Activated T-cell treated with anti-CD3 and anti-CD28 coated beads for 24 hours (primary cell): Measurements from ENCODE around the gene WLS.
"Not testable (repeated sequence)": the region's sequence is repeated elsewhere in the genome, so short reads cannot be mapped to it uniquely, and the experiment has no call there.

Experiments used
- DNase-seq: peaks from one replicate; pipeline ENCODE4 v3.0.0-alpha.2; 2020; ENCODE audit warnings: low read depth

Gene WLS

DNA sequence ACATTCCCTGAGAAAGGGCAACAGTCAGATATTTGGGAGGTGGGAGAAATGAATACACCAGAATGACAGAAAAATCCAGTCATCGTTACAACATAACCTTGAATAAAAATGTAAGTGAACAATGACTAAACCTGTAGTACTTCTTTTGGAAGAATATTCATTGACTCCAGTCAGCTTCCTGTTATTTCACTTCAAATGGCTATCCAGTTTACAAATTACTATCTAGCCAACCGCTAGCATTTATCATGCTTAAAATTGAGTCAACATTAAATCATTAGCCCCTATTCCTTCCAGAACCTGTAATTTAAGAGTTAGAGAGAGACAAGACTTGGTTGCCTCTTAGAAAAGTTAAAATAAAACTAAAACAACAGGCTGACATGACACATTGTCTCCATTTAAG is 33.6 kb downstream of the WLS start:
- DNase-seq: no peak

GRCh38 chr1:68197891-68198290 is 34.4 kb downstream of the WLS start:
- no peak for DNase-seq

GRCh38 chr1:68197461-68197860 is 34.9 kb downstream of the WLS start:
- no peak for DNase-seq

DNA sequence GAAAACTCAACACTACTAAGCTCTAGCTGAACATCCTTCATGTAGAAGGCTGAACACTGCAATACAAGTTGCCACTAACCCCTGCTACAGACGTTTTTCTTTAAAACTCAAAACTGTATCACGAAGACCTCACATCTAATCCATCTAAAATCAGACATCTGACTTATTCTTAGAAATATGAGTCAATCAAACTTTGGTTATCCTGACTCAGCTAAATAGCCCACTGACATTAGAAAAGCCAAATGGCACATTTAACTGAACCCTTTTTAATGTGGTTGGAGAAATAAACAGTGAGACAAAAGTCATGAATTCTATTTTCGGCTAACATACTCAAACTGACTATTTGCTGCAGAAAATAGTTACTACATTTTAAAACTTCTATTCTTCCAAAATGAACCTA is 35.6 kb downstream of the WLS start:
- DNase-seq: no peak

- no peak for DNase-seq
Measured at GRCh38 chr1:68191717-68192116, 40.6 kb downstream of the WLS start.

GRCh38 chr1:68188644-68189340 is 43.5 kb downstream of the WLS start:
- DNase-seq: no peak

- DNase-seq: no peak
Measured at GRCh38 chr1:68188060-68188538, 44.2 kb downstream of the WLS start.

GRCh38 chr1:68185743-68186142 is 46.6 kb downstream of the WLS start:
- DNase-seq: no peak

- DNase-seq: no peak
Measured at GRCh38 chr1:68183895-68184294, 48.4 kb downstream of the WLS start.

- DNase-seq: no peak
Measured at GRCh38 chr1:68181165-68181556, 51.2 kb downstream of the WLS start.

DNA sequence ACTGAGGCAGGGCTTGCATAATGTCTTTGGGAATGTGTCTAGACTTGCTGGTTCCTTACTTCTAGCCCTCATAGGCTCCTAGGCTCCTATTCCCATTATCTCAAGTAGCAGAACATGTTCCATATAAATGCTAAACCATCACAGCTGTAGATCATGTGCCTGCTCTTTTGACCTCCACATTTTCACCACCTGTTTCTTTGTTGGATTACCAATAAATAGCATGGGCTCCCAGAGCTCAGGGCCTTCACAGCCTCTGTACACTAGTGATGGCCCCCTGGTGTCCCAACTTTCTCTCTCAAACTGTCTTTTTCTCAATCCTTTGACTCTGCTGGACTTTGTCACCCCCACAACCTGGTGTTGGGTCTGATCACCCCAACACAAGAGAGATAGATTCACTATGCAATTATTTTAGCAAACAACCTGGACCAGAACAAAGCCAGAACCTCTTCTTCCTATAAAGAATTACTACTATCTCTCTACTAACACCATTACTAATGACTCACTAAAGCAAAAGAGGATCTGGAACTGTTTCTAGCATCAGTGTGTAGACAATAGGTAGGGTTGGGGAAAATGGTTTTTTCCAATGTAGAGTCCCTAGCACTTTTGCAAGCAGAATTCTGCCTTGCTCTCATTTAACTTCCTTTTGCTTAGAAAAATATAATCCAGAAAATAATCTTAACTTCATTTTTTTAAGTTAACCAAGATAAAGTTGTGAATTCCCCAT is 51.7 kb downstream of the WLS start:
- DNase-seq: no peak

DNA sequence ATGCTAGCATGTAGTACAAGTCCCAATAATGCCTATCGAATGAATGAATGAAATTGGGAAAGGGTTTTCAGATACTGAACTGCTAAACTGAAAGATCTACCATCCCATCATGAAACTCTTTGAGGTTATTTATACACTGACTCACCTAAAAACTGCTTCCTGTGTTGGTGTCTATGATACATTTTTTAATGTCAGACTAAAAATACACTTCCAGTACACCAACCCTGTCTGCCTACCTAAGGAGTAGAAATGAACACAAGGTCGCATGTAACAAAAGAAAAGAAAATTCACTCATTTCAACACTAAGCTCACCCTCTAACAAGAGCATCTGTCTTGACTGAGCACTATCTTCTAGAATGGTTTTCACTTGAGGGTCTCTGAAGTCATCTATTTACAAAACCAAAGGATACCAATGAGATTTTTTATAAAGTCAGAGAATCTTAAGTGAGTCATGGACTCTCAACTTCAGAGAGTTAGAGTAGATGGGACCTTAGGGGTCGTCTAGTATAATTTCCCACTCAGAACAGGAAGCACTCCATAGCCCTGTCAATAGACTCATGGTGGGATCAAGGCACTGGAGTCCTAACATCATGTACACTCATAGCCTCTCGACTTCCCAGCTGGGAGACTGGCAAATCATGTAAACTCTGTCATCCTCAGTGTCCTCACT is 53.4 kb downstream of the WLS start:
- no peak for DNase-seq

DNA sequence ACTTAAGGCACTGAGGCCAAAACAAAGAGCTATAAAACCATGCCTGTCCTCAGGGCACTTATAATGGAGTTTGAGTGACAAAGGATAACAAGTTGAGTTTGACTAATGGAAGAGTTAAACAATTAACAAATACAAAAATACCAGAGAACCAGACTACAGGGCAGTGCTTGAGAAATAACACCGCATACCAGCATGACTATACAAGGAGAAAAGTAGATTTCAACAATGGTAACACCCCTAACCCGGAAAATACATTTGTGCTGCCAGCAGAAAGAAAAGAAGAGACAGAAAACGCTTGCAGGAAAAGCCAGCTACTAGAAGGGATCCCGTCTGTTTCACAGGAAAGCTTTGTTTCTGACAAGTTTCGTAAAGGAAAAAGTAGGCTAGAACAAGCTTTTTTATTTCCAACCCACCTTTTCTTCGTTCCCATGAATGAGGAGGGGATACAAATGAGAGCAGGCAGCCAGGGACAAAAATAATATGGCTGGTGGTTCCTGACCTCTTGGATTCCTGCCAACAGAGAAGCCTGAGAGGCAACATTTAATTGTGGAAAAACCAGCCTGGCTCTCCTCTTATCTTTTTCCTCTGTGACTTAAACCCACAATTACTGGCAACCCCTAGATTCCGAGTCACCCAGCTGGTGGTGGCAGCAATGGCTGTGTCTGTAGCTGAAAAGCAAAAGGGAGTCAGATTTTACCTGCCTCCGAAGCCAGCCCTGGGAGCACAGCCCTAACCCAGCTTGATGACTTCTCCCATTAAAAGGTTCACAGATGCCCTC is 56.5 kb downstream of the WLS start:
- no peak for DNase-seq

- DNase-seq: no peak
Measured at GRCh38 chr1:68174738-68175113, 57.6 kb downstream of the WLS start.

DNA sequence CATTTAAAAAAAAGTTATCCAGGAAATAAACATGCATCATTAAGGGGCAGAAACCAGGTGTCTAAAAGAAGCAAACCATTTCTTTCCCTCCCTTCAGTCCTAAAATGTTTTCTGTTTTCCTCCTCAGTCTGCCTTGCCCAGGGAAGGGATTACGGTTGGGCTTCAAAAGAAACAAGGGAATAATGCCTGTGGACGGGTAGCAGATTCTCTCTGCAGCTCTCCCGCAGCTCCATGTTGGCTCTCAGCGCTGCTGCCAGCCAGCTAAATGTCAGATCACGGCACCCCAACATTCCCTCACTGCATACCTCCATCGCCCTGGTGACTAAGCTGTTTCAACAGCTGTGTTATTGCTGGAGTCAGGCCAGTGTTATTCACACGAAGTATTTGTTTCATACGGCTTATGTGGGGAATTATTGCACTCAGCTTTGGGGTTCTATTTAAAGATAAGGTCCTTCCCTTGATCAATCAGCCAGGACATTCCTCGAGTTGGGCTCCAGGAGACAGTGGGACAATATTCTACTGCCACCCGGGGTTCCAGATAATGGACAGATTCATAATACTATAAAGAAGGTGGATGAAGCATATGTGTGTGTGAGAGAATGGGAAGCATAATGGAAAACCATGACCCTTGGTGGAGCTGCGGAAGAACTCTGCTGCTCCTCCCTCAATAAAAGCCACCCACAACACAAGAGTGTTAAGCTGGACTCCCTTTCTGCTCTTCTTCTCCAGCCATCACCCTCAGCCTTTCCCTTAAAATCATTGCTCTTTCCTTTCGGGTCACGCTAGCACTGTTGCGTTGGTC is 58.2 kb downstream of the WLS start:
- DNase-seq: no peak

GRCh38 chr1:68173283-68173935 is 58.9 kb downstream of the WLS start:
- no peak for DNase-seq

GRCh38 chr1:68171795-68172194 is 60.5 kb downstream of the WLS start:
- not testable (repeated sequence) for DNase-seq

DNA sequence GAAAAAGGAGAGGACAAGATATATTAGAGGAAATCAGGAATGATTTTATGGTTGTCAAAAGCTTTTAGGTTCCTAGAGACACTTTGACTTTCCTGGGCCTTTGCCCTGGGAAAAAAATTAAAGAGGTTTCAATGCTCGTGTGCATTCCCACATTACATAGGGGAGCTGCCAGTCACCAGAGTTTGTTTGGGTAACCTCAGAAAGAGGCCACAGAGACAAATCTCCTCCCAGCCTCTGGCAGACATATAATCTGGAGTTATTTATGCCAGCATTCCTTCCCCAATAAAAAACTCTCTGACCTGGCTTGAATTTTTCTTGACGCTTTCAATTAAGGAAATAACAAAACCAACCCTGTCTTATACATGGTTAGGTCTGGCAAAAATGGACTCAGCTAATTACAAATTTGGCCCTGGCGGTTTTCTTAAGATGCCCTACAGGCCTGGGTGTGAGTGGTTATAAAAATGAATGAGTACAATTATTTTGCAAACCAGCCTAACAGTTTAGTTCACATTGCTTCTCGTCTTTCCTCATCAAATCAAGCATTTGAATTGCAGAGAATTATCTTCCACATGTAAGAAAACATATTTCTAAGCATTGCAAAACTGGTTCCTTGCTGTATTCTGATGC is 63.7 kb downstream of the WLS start:
- no peak for DNase-seq

DNA sequence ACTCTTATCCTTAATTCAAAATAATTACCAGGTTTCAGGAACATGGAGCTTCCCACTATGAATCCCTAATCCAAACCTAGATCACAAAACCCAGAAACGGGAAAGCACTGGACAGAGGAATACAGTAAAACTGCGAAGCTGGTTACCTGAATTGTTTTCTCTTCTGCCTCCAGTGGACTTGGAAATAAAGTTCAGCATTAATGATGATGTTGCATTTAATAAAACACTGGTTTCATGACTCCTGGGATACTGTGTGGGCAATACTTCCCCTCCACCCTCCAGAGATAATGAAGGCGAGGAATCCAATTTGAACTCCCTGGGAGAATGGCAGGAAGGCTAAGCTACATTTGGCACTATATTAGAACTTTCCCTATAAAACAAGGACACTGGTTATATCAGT is 65.1 kb downstream of the WLS start:
- DNase-seq: no peak

- DNase-seq: no peak
Measured at GRCh38 chr1:68166348-68166747, 66.0 kb downstream of the WLS start.

DNA sequence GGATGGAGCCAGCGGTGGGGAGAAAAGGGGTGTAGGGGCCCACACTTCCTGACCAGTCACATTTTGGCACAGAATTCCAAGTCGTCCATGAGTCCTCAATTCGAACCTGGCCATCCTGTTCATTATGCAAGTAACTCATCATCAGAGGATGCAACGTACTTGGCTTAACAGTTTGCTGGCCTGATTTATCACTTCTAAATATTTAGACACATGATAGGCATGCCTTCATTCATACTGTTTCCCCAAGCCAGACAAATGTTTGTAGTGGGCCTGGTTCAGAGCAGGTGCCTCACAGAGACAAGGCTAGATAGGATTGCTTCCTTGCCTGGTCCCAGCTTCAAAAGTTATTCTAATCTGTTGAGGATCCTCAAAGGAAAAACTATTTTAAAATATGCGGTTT is 66.7 kb downstream of the WLS start:
- no peak for DNase-seq
